GM23338 (cell line): Measurements from ENCODE around the gene EXOC4. TPM values are rescaled to one million over a fixed set of nuclear protein-coding genes. Genes with fewer than 3 reads are reported as not detected.

Experiments
- ATAC-seq: fragments of 200-7000 bp; cut with Tn5 transposase; 3 replicates; pipeline ENCODE4 v1.9.1; 2020
- DNase-seq: peaks from one replicate; pipeline ENCODE4 v3.0.0-alpha.2; 2015; ENCODE audit warnings: low spot score
- H2AFZ ChIP-seq: fragments of 200-600 bp; sonication (generic); 2 replicates; pipeline ENCODE4 v1.8.0; 2016; ENCODE audit warnings: antibody characterized with exemption, mild to moderate bottlenecking, moderate library complexity
- H3F3A ChIP-seq: fragments of 200-600 bp; sonication (generic); replicated peaks from 2 replicates; pipeline ENCODE4 v1.8.0; 2017; ENCODE audit warnings: antibody characterized with exemption, mixed run types, low read depth
- H3K27ac ChIP-seq: fragments of 200-600 bp; sonication (generic); 2 replicates; pipeline ENCODE4 v1.6.1; 2016; ENCODE audit warnings: low read depth
- H3K27me3 ChIP-seq: fragments of 200-600 bp; sonication (generic); 2 replicates; pipeline ENCODE4 v1.8.0; 2016; ENCODE audit warnings: mild to moderate bottlenecking, mixed run types, moderate library complexity; ENCODE audit not compliant: insufficient read depth
- H3K36me3 ChIP-seq: fragments of 200-600 bp; sonication (generic); 2 replicates; pipeline ENCODE4 v1.8.0; 2016; ENCODE audit warnings: mild to moderate bottlenecking; ENCODE audit not compliant: insufficient read depth
- H3K4me1 ChIP-seq: fragments of 200-600 bp; sonication (generic); 2 replicates; pipeline ENCODE4 v1.8.0; 2016; ENCODE audit warnings: mild to moderate bottlenecking, moderate library complexity; ENCODE audit not compliant: insufficient read depth
- H3K4me2 ChIP-seq: fragments of 200-600 bp; sonication (generic); 2 replicates; pipeline ENCODE4 v1.7.1; 2017; ENCODE audit warnings: mixed run types
- H3K4me3 ChIP-seq: fragments of 200-600 bp; sonication (generic); 2 replicates; pipeline ENCODE4 v1.6.1; 2016; ENCODE audit warnings: mixed run types
- H3K79me2 ChIP-seq: fragments of 200-600 bp; sonication (generic); replicated peaks from 2 replicates; pipeline ENCODE4 v1.8.0; 2017; ENCODE audit warnings: mild to moderate bottlenecking; ENCODE audit not compliant: insufficient read depth
- H3K9me2 ChIP-seq: fragments of 200-600 bp; sonication (generic); 2 replicates; pipeline ENCODE4 v1.8.0; 2017; ENCODE audit not compliant: insufficient read depth
- H4K20me1 ChIP-seq: fragments of 200-600 bp; sonication (generic); replicated peaks from 2 replicates; pipeline ENCODE4 v1.8.0; 2017; ENCODE audit warnings: mild to moderate bottlenecking; ENCODE audit not compliant: insufficient read depth
- H3K27ac Mint-ChIP-seq: 2 replicates; pipeline ENCODE4 v1.8.0; 2020; ENCODE audit warnings: inconsistent platforms, mild to moderate bottlenecking, moderate library complexity, mixed read lengths
- H3K27me3 Mint-ChIP-seq: 3 replicates; pipeline ENCODE4 v1.8.0; 2022; ENCODE audit warnings: low read depth, mild to moderate bottlenecking, moderate library complexity, mixed read lengths, inconsistent platforms; ENCODE audit not compliant: insufficient read depth, poor library complexity
- H3K36me3 Mint-ChIP-seq: 3 replicates; pipeline ENCODE4 v1.8.0; 2021; ENCODE audit warnings: low read depth, mild to moderate bottlenecking, inconsistent platforms, moderate library complexity, mixed read lengths
- H3K4me1 Mint-ChIP-seq: 3 replicates; pipeline ENCODE4 v1.8.0; 2020; ENCODE audit warnings: mild to moderate bottlenecking, inconsistent platforms, mixed read lengths
- H3K4me3 Mint-ChIP-seq: 3 replicates; pipeline ENCODE4 v1.8.0; 2021; ENCODE audit warnings: moderate library complexity, mild to moderate bottlenecking, inconsistent platforms, mixed read lengths
- H3K9me3 Mint-ChIP-seq: 3 replicates; pipeline ENCODE4 v1.8.0; 2020; ENCODE audit warnings: moderate library complexity, mild to moderate bottlenecking, inconsistent platforms, mixed read lengths
- CREB1 ChIP-seq: fragments of 250-450 bp; sonication (Bioruptor Pico); IDR thresholded peaks from 2 replicates; pipeline ENCODE4 v1.5.0; 2020; ENCODE audit warnings: low read depth, mild to moderate bottlenecking, moderate library complexity
- EZH2 ChIP-seq: fragments of 200-600 bp; sonication (generic); IDR thresholded peaks from one replicate; pipeline ENCODE4 v1.8.0; 2017; ENCODE audit warnings: antibody characterized with exemption, mild to moderate bottlenecking, low read depth; ENCODE audit not compliant: unreplicated experiment
- EZH2phosphoT487 ChIP-seq: fragments of 200-600 bp; sonication (generic); IDR thresholded peaks from one replicate; pipeline ENCODE4 v1.8.1; 2018; ENCODE audit warnings: antibody characterized with exemption; ENCODE audit not compliant: unreplicated experiment
- JUNB ChIP-seq: IDR thresholded peaks from one replicate; pipeline ENCODE4 v1.6.1; 2016; ENCODE audit warnings: antibody characterized with exemption; ENCODE audit not compliant: unreplicated experiment
- NANOG ChIP-seq: IDR thresholded peaks from 2 replicates; pipeline ENCODE4 v1.6.1; 2016; ENCODE audit warnings: antibody characterized with exemption, borderline replicate concordance
- POLR2AphosphoS5 ChIP-seq: IDR thresholded peaks from 2 replicates; pipeline ENCODE4 v1.6.1; 2016; ENCODE audit warnings: antibody characterized with exemption, low read depth
- ZNF331 ChIP-seq: fragments of 250-450 bp; sonication (Bioruptor Pico); IDR thresholded peaks from 2 replicates; pipeline ENCODE4 v1.5.0; 2020; ENCODE audit warnings: low read depth, mild to moderate bottlenecking, moderate library complexity
- polyA plus RNA-seq: library from polyadenylated mRNA; unstranded; fragments of >200 nt; fragmentation: Nextera tagmentation; extraction: Ambion mirVana; gene quantifications from 2 replicates; pipeline ENCODE4 v1.2.1, GENCODE V29; 2016
- total RNA-seq: library from RNA; depleted of rRNA; stranded (reverse); fragments of >200 nt; shearing (Covaris generic); gene quantifications from 2 replicates; pipeline ENCODE4 v1.2.3, GENCODE V29; 2014
- TF ChIP-seq, protein P1 (sequence below): IDR thresholded peaks from 2 replicates; pipeline ENCODE4 v1.6.1; 2016; ENCODE audit warnings: antibody characterized with exemption
- TF ChIP-seq, protein P2 (sequence below), 2 experiments: fragments of 200-600 bp in 1 of 2; sonication (generic) in 1 of 2; conservative IDR thresholded peaks; 2 replicates each; pipeline versions ENCODE4 v1.5.1 to v1.6.1; 2016 to 2017; ENCODE audit warnings: antibody characterized with exemption in 2 of 2, low read depth in 2 of 2, mild to moderate bottlenecking in 2 of 2, moderate library complexity in 1 of 2
- TF ChIP-seq, protein P3 (sequence below): IDR thresholded peaks from one replicate; pipeline ENCODE4 v1.6.1; 2018; ENCODE audit warnings: antibody characterized with exemption; ENCODE audit not compliant: unreplicated experiment

The EXOC4 gene
- total and polyA plus RNA-seq, 2 experiments from 2014 or later, result 37.5 to 52.7 TPM

DNA sequence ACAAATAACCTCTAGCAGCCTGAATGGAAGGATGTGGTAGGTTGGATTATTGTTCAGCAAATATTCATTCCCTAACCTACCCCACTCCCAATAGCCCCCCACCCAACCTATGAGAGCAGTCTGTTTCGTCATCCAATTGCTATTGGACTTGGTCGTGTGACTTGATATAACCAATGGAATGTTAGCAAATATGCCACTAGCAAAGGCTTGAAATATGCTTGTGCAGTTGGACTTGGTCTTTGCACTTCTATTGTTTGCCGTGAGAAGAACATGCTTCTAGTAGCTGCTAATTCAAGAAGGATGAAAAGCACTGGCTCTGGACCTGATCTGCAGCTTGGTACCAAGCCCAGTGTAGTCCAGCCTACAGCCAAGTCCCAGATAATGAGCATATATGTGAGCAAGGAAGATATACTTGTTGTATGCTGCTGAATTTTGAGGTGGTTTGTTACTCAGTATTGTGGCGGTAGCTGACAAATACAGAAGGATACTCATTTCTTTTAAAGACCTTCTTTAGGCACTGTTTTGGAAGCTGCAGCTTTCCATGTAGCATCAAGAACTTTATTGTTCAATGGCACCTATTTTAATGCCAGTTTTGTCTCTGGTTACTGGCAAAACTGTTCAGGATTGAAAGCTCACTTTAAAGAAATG lies 180.4 kb downstream of the EXOC4 start:
- H3K4me2 ChIP-seq, result no peak overlapping the region
- no peak overlapping the region for H3K27ac Mint-ChIP-seq
- H3K27me3 Mint-ChIP-seq, result no peaks in the 10 kb centered on the region
- peaks cover 14% of the 10 kb centered on the region; the same call in 2 of the 3 replicates for H3K36me3 Mint-ChIP-seq
- DNase-seq, result no peak
- H3K4me1 Mint-ChIP-seq, result peaks cover 28% of the 10 kb centered on the region
- peaks cover 26% of the 10 kb centered on the region for H3K4me1 ChIP-seq
- no peaks in the 10 kb centered on the region for H3K9me2 ChIP-seq
- no peaks in the 10 kb centered on the region for H3K36me3 ChIP-seq
- TF ChIP-seq, protein P1, sequence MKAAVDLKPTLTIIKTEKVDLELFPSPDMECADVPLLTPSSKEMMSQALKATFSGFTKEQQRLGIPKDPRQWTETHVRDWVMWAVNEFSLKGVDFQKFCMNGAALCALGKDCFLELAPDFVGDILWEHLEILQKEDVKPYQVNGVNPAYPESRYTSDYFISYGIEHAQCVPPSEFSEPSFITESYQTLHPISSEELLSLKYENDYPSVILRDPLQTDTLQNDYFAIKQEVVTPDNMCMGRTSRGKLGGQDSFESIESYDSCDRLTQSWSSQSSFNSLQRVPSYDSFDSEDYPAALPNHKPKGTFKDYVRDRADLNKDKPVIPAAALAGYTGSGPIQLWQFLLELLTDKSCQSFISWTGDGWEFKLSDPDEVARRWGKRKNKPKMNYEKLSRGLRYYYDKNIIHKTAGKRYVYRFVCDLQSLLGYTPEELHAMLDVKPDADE, result no peak
- no peak for TF ChIP-seq POLR2AphosphoS5
- no peak for TF ChIP-seq JUNB
- H3K79me2 ChIP-seq, result no peaks in the 10 kb centered on the region; the same call in 1 of the 2 replicates
- H3K27me3 ChIP-seq, result no peaks in the 10 kb centered on the region
- H3K4me3 Mint-ChIP-seq, result no peak overlapping the region
- H3K4me3 ChIP-seq, result no peak overlapping the region
- H3F3A ChIP-seq, result no peaks in the 10 kb centered on the region
- peaks cover 8% of the 10 kb centered on the region; the same call in 2 of the 3 replicates for H3K9me3 Mint-ChIP-seq
- H4K20me1 ChIP-seq, result 0 out of 2 replicates have a peak, but pooled peaks cover 4% of the 10 kb centered on the region
- H2AFZ ChIP-seq, result no peak overlapping the region
- no peak overlapping the region for H3K27ac ChIP-seq
- ATAC-seq, result no peak

DNA sequence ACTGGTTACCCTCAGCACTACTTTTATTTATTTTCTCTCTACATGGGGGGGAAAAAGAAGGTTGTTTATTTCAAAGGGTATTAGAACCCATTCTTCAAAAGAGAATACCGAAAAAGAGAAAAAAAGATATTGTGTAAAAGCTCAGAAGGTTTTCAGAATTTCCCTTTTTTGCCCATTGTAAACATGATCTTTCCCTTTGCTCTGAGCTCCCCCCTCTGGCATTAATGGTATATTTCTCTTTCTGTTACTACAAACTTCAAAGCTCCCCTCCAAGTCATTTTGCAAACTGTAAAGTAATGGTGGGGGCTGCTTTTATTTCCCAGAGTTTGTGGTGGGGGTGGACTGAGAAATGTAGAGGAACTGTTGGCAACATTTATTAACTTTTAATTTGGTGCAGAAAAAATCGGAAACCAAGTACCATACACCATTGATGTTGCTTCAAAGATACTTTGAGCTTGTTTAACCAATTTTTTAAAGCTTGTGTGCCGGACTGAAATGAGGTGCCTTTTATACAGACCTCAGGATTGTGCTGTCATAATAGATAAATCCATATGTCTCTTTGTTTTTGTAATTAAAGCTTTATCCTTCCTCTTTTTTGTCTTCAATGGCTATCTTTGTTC lies 181.5 kb downstream of the EXOC4 start:
- no peaks in the 10 kb centered on the region for H3F3A ChIP-seq
- H2AFZ ChIP-seq, result no peak overlapping the region
- no peaks in the 10 kb centered on the region for H3K36me3 ChIP-seq
- H3K36me3 Mint-ChIP-seq, result peaks cover 10% of the 10 kb centered on the region; the same call in 2 of the 3 replicates
- H3K4me1 Mint-ChIP-seq, result peaks cover 22% of the 10 kb centered on the region
- H3K27ac ChIP-seq, result no peak overlapping the region
- H3K27me3 Mint-ChIP-seq, result peaks cover 2% of the 10 kb centered on the region
- ATAC-seq (peak; percentile 56), DNase-seq (peak; percentile 66)
- H3K4me2 ChIP-seq, result no peak overlapping the region
- peaks cover 21% of the 10 kb centered on the region for H3K4me1 ChIP-seq
- H3K9me3 Mint-ChIP-seq, result peaks cover 6% of the 10 kb centered on the region; the same call in 2 of the 3 replicates
- no peaks in the 10 kb centered on the region for H3K27me3 ChIP-seq
- H3K27ac Mint-ChIP-seq, result no peak overlapping the region
- H3K4me3 ChIP-seq, result no peak overlapping the region
- H3K4me3 Mint-ChIP-seq, result no peak overlapping the region
- H4K20me1 ChIP-seq, result 0 out of 2 replicates have a peak, but pooled peaks cover 4% of the 10 kb centered on the region
- H3K9me2 ChIP-seq, result no peaks in the 10 kb centered on the region; the same call in 1 of the 2 replicates
- H3K79me2 ChIP-seq, result no peaks in the 10 kb centered on the region; the same call in 1 of the 2 replicates
- TF ChIP-seq NANOG, result no peak
- TF ChIP-seq, protein P2, sequence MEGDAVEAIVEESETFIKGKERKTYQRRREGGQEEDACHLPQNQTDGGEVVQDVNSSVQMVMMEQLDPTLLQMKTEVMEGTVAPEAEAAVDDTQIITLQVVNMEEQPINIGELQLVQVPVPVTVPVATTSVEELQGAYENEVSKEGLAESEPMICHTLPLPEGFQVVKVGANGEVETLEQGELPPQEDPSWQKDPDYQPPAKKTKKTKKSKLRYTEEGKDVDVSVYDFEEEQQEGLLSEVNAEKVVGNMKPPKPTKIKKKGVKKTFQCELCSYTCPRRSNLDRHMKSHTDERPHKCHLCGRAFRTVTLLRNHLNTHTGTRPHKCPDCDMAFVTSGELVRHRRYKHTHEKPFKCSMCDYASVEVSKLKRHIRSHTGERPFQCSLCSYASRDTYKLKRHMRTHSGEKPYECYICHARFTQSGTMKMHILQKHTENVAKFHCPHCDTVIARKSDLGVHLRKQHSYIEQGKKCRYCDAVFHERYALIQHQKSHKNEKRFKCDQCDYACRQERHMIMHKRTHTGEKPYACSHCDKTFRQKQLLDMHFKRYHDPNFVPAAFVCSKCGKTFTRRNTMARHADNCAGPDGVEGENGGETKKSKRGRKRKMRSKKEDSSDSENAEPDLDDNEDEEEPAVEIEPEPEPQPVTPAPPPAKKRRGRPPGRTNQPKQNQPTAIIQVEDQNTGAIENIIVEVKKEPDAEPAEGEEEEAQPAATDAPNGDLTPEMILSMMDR (conservative IDR thresholded peaks at IDR 0.05; ENCODE audit: low read depth in 2 of 2), result peak; percentile 66 to 71
- TF ChIP-seq ZNF331, result no peak
- TF ChIP-seq EZH2phosphoT487, result no peak
- TF ChIP-seq, protein P3, sequence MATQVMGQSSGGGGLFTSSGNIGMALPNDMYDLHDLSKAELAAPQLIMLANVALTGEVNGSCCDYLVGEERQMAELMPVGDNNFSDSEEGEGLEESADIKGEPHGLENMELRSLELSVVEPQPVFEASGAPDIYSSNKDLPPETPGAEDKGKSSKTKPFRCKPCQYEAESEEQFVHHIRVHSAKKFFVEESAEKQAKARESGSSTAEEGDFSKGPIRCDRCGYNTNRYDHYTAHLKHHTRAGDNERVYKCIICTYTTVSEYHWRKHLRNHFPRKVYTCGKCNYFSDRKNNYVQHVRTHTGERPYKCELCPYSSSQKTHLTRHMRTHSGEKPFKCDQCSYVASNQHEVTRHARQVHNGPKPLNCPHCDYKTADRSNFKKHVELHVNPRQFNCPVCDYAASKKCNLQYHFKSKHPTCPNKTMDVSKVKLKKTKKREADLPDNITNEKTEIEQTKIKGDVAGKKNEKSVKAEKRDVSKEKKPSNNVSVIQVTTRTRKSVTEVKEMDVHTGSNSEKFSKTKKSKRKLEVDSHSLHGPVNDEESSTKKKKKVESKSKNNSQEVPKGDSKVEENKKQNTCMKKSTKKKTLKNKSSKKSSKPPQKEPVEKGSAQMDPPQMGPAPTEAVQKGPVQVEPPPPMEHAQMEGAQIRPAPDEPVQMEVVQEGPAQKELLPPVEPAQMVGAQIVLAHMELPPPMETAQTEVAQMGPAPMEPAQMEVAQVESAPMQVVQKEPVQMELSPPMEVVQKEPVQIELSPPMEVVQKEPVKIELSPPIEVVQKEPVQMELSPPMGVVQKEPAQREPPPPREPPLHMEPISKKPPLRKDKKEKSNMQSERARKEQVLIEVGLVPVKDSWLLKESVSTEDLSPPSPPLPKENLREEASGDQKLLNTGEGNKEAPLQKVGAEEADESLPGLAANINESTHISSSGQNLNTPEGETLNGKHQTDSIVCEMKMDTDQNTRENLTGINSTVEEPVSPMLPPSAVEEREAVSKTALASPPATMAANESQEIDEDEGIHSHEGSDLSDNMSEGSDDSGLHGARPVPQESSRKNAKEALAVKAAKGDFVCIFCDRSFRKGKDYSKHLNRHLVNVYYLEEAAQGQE, result no peak
- no peak for TF ChIP-seq JUNB
- TF ChIP-seq EZH2, result no peak
- no peak for TF ChIP-seq CREB1 (CRISPR knock-in tag)
